Testis (tissue), 2 donors: ENCODE data around the gene PNPLA1.
A peak's percentile ranks its signal among the peaks of the same experiment; 100 is the strongest.

Experiments used
- CTCF ChIP-seq, 3 experiments: fragments of 450-650 bp in 2 of 3; fragments of 200-600 bp in 1 of 3; sonication (generic) in 1 of 3; IDR thresholded peaks; one replicate each; pipeline ENCODE4 v1.5.1; 2016 to 2019; ENCODE audit warnings: antibody characterized with exemption in 3 of 3, mild to moderate bottlenecking in 2 of 3, moderate library complexity in 1 of 3
- POLR2A ChIP-seq: fragments of 450-650 bp; IDR thresholded peaks from one replicate; pipeline ENCODE4 v1.6.1; 2017; ENCODE audit warnings: antibody characterized with exemption, mild to moderate bottlenecking, moderate library complexity

- TF ChIP-seq CTCF (IDR thresholded peaks at IDR 0.05) = peak; percentile 83 to 96 (median 85)
- no peak for TF ChIP-seq POLR2A
Measured at GRCh38 chr6:36340618-36341454, 71.0 kb downstream of the PNPLA1 start.
